ENCODE results near the gene JMJD7. TPM values are rescaled to one million over a fixed set of nuclear protein-coding genes. Genes with fewer than 3 reads are reported as not detected.

JMJD7 gene
- total RNA-seq, 2 experiments from 2014 or later, result 35.6 to 38.4 TPM

DNA sequence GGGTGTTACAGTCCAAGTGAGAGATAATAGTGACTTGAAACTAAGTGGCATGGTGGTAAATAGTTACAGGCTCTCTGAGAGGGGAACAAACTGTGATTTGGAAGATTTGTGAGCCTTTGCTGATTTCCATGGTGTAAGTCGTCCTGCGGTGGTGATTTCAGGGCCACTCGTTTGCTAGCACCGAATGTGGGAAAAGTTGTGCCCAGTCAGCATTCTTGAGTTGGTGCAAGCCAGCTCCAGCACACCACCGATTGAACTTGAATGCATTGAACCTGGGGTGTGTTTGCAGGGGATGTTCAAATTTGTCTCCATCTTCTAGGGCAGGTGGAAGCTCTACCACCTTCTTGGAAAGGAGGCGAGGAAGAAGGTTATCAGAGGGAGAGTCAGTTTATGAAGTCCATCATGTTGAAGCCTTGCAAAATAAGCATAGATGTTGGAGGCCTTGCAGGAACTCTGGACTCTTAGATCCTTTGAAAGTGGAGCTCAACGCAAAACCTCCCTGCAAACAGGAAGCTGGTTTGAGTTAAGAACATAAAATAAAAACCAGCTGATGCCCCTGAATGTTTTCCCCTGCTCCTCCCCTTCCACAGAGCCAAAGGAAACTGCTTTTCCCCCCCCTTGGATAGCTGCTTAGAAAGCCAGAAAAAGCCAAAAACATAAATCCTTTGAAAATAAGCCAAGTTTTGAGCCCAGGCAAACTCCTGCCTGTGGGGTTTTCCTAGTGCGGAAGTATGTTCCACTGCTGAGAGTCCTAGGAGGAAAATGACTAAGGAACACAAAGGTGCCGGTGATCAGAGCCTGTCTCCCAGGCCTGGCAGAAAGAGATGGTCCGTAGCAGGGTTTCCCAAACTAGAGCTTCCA, 31.7 kb upstream of the JMJD7 start:
- TF ChIP-seq, protein P1, sequence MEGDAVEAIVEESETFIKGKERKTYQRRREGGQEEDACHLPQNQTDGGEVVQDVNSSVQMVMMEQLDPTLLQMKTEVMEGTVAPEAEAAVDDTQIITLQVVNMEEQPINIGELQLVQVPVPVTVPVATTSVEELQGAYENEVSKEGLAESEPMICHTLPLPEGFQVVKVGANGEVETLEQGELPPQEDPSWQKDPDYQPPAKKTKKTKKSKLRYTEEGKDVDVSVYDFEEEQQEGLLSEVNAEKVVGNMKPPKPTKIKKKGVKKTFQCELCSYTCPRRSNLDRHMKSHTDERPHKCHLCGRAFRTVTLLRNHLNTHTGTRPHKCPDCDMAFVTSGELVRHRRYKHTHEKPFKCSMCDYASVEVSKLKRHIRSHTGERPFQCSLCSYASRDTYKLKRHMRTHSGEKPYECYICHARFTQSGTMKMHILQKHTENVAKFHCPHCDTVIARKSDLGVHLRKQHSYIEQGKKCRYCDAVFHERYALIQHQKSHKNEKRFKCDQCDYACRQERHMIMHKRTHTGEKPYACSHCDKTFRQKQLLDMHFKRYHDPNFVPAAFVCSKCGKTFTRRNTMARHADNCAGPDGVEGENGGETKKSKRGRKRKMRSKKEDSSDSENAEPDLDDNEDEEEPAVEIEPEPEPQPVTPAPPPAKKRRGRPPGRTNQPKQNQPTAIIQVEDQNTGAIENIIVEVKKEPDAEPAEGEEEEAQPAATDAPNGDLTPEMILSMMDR (IDR thresholded peaks at IDR 0.05), result no peak
- Mint-ChIP-seq H3K4me3 (peak overlapping the region; percentile 30), H3K9me3 (no peaks in the 10 kb centered on the region), H3K36me3 (ENCODE audit: low read depth) (peaks cover 26% of the 10 kb centered on the region), H3K27me3 (no peaks in the 10 kb centered on the region), H3K27ac (no peak overlapping the region), H3K4me1 (ENCODE audit: low read depth) (peaks cover 36% of the 10 kb centered on the region)
- Histone ChIP-seq H3K27ac (ENCODE audit: low read depth in 1 of 2, low read length in 2 of 2) (no peak overlapping the region), H3K4me3 (ENCODE audit: low read length) (no peak overlapping the region), H3K36me3 (ENCODE audit: insufficient read depth, low read length) (peaks cover 13% of the 10 kb centered on the region), H3K9me3 (ENCODE audit: control insufficient read depth in 1 of 2, insufficient read depth in 1 of 2, low read length in 2 of 2) (no peaks in the 10 kb centered on the region), H3K4me1 (ENCODE audit: insufficient read depth, low read length) (peaks cover 7% of the 10 kb centered on the region), H3K27me3 (ENCODE audit: control insufficient read depth in 1 of 2, insufficient read depth in 2 of 2, low read length in 2 of 2) (no peaks in the 10 kb centered on the region)
- ChIA-PET POLR2A (interaction anchor here (2.0 to 2.3 kb wide), 2 partner anchors 22 to 31 kb away, joined by 6 to 9 read pairs; partner anchors contain the start of gene MAPKBP1), CTCF (interaction anchor here (1.2 kb wide), 1 partner anchor 24 kb away, joined by 4 read pairs; no protein-coding TSS in a partner anchor)
- ATAC-seq (ENCODE audit: poor library complexity) (no peak), DNase-seq (no peak)
- intact Hi-C loops (cut with DNase I, micrococcal nuclease), result loop anchor here in 1 of 2 experiments (2.0 kb wide), 1 partner anchor 15 kb away; no protein-coding TSS in a partner anchor

DNA sequence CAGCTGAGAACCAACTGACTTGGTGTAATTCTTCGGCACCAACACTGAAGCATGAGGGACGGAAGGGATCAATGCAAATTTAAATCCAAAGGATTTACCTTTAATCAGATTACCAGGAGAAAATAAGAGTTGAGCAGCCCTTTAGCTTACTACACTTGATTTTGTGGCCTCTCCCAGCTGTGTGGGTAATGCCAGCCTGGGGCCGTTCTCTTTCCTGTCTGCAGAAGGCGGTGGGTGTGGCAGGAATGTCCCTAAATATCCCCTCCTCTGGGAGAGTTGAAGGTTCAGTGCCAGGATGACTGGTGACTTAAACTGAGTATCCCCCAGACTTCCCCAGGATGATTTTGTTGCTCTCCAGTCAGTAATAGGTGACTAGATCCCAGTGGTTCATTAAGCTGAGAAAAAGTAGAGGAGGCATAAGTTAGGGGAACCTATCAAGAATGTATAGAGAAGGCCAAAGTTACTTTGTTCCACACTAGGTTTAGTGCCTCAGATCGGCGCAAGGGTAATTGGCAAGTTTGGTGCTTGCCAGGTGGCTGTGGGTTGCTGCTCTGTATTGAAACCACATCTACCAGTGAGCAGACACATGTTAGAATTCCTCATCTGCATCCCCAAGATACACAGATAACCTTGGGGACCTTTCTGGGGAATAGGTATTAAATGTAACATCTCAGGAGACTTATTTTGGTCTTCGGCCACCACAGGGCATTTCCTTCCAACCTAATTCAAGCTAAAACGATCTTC, 30.5 kb upstream of the JMJD7 start:
- ATAC-seq (ENCODE audit: poor library complexity), result no peak

More for the DNA sequence above, 30.5 kb upstream of the JMJD7 start:
- CTCF ChIA-PET, result interaction anchor here (1.2 kb wide), 1 partner anchor 25 kb away, joined by 4 read pairs; no protein-coding TSS in a partner anchor
- POLR2A ChIA-PET, result interaction anchor here (2.0 to 2.3 kb wide), 2 partner anchors 23 to 30 kb away, joined by 6 to 9 read pairs; partner anchors contain the start of gene MAPKBP1
- intact Hi-C loops (cut with DNase I, micrococcal nuclease), result no loop called here
- no peak overlapping the region for H3K4me3 ChIP-seq (ENCODE audit: low read length)
- Mint-ChIP-seq H3K4me3 (no peak overlapping the region), H3K27ac (no peak overlapping the region), H3K36me3 (ENCODE audit: low read depth) (peaks cover 32% of the 10 kb centered on the region), H3K4me1 (ENCODE audit: low read depth) (peaks cover 25% of the 10 kb centered on the region), H3K27me3 (no peaks in the 10 kb centered on the region), H3K9me3 (no peaks in the 10 kb centered on the region)
- H3K4me1 ChIP-seq (ENCODE audit: insufficient read depth, low read length), result peaks cover 3% of the 10 kb centered on the region
- H3K36me3 ChIP-seq (ENCODE audit: insufficient read depth, low read length), result peaks cover 17% of the 10 kb centered on the region
- no peak overlapping the region for H3K27ac ChIP-seq (ENCODE audit: low read depth in 1 of 2, low read length in 2 of 2)
- TF ChIP-seq, protein P1 (IDR thresholded peaks at IDR 0.05), result no peak
- H3K27me3 ChIP-seq (ENCODE audit: control insufficient read depth in 1 of 2, insufficient read depth in 2 of 2, low read length in 2 of 2), result no peaks in the 10 kb centered on the region
- DNase-seq, result no peak
- H3K9me3 ChIP-seq (ENCODE audit: control insufficient read depth in 1 of 2, insufficient read depth in 1 of 2, low read length in 2 of 2), result no peaks in the 10 kb centered on the region

Data from CD4-positive, alpha-beta T cell (primary cell).